Astrocyte (in vitro differentiated cells and primary cell): Measurements from ENCODE around the gene RALGPS2. TPM values are rescaled to one million over a fixed set of nuclear protein-coding genes. Genes with fewer than 3 reads are reported as not detected.

Experiments
- DNase-seq: peaks from one replicate; pipeline ENCODE4 v3.0.0-alpha.2; 2010; ENCODE audit warnings: low read depth
- FAIRE-seq: peaks from 2 replicates; lab custom pipeline; 2011; peaks lifted over from hg19 to GRCh38; lab: Jason Lieb, UNC
- H2AFZ ChIP-seq: 2 replicates; pipeline ENCODE4 v1.6.0; 2012; ENCODE audit warnings: low read depth, low read length, inconsistent platforms
- H3K27ac ChIP-seq: 2 replicates; pipeline ENCODE4 v1.5.1; 2011; ENCODE audit warnings: low read depth, low read length, inconsistent platforms
- H3K27me3 ChIP-seq: 2 replicates; pipeline ENCODE4 v1.6.0; 2011; ENCODE audit warnings: low read length, inconsistent platforms; ENCODE audit not compliant: insufficient read depth
- H3K36me3 ChIP-seq: 2 replicates; pipeline ENCODE4 v1.5.1; 2011; ENCODE audit warnings: low read length, inconsistent platforms; ENCODE audit not compliant: insufficient read depth
- H3K4me1 ChIP-seq: 2 replicates; pipeline ENCODE4 v1.5.1; 2011; ENCODE audit warnings: low read length, inconsistent platforms; ENCODE audit not compliant: insufficient read depth
- H3K4me2 ChIP-seq: 2 replicates; pipeline ENCODE4 v1.6.0; 2012; ENCODE audit warnings: low read length, inconsistent platforms
- H3K4me3 ChIP-seq: 2 replicates; pipeline ENCODE4 v1.5.1; 2011; ENCODE audit warnings: low read depth, mild to moderate bottlenecking, low read length, inconsistent platforms; ENCODE audit not compliant: insufficient read depth
- H3K79me2 ChIP-seq: 2 replicates; pipeline ENCODE4 v1.6.0; 2012; ENCODE audit warnings: mild to moderate bottlenecking, low read length, inconsistent platforms; ENCODE audit not compliant: insufficient read depth
- H3K9ac ChIP-seq: 2 replicates; pipeline ENCODE4 v1.6.0; 2012; ENCODE audit warnings: mild to moderate bottlenecking, low read length, inconsistent platforms
- H3K9me3 ChIP-seq: 2 replicates; pipeline ENCODE4 v1.5.1; 2012; ENCODE audit warnings: low read depth, mild to moderate bottlenecking, low read length, inconsistent platforms; ENCODE audit not compliant: insufficient read depth
- H4K20me1 ChIP-seq: 2 replicates; pipeline ENCODE4 v1.6.0; 2012; ENCODE audit warnings: low read length, inconsistent platforms; ENCODE audit not compliant: insufficient read depth
- H3K27ac Mint-ChIP-seq: one replicate; pipeline ENCODE4 v1.8.0; 2021; ENCODE audit warnings: mild to moderate bottlenecking, mixed read lengths; ENCODE audit not compliant: unreplicated experiment
- H3K27me3 Mint-ChIP-seq: one replicate; pipeline ENCODE4 v1.8.0; 2021; ENCODE audit warnings: low read depth, mixed read lengths; ENCODE audit not compliant: unreplicated experiment
- H3K36me3 Mint-ChIP-seq: one replicate; pipeline ENCODE4 v1.8.0; 2021; ENCODE audit warnings: low read depth, mixed read lengths; ENCODE audit not compliant: unreplicated experiment
- H3K4me1 Mint-ChIP-seq: one replicate; pipeline ENCODE4 v1.8.0; 2021; ENCODE audit warnings: low read depth, mixed read lengths; ENCODE audit not compliant: unreplicated experiment
- H3K4me3 Mint-ChIP-seq: one replicate; pipeline ENCODE4 v1.8.0; 2021; ENCODE audit warnings: mild to moderate bottlenecking, moderate library complexity, mixed read lengths; ENCODE audit not compliant: unreplicated experiment
- H3K9me3 Mint-ChIP-seq: one replicate; pipeline ENCODE4 v1.8.0; 2021; ENCODE audit warnings: mild to moderate bottlenecking, mixed read lengths; ENCODE audit not compliant: unreplicated experiment
- CTCF ChIP-seq: IDR thresholded peaks from 2 replicates; pipeline ENCODE4 v1.5.1; 2011; ENCODE audit warnings: low read depth, mild to moderate bottlenecking, inconsistent platforms, low read length, moderate library complexity; ENCODE audit not compliant: insufficient read depth
- EZH2 ChIP-seq: IDR thresholded peaks from 2 replicates; pipeline ENCODE4 v1.6.1; 2012; ENCODE audit warnings: mild to moderate bottlenecking, low read length, inconsistent platforms; ENCODE audit not compliant: insufficient read depth
- total RNA-seq: library from RNA; stranded (reverse); gene quantifications from 2 replicates; pipeline ENCODE4 v1.2.1, GENCODE V29; 2021

Gene RALGPS2
- total RNA-seq, 1 donor from 2014 or later, result 33.6 TPM

DNA sequence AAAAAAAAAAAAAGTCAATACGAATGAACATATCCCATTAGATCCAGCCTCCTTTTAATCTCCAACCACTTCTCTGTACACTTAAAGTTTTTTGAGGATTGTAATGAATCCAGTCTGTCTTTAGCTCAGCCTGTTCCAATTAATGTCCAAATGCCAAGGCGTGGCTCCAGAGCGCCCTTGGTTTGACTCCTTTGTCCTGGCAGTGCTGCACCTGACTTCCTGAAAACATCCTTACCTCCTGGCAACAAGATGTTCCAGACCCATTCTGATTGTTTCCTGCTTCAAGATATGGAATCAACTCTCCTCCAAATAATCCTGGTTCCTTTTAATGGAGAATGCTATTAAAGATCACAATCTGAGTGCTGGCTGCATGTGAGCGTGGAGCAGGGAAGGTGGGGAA lies 226.6 kb downstream of the RALGPS2 start:
- no peaks in the 10 kb centered on the region for H4K20me1 ChIP-seq
- Mint-ChIP-seq H3K27me3 (peaks cover 7% of the 10 kb centered on the region), H3K36me3 (no peaks in the 10 kb centered on the region), H3K27ac (no peak overlapping the region), H3K9me3 (peaks cover 1% of the 10 kb centered on the region), H3K4me3 (no peak overlapping the region), H3K4me1 (no peaks in the 10 kb centered on the region)
- DNase-seq (no peak), FAIRE-seq (no peak)
- no peaks in the 10 kb centered on the region for H3K27me3 ChIP-seq
- TF ChIP-seq EZH2 (no peak), CTCF (no peak)
- H3K27ac ChIP-seq, result no peak overlapping the region
- no peaks in the 10 kb centered on the region for H3K9me3 ChIP-seq
- H2AFZ ChIP-seq, result no peak overlapping the region
- no peak overlapping the region for H3K9ac ChIP-seq
- H3K4me2 ChIP-seq, result no peak overlapping the region
- H3K36me3 ChIP-seq, result no peaks in the 10 kb centered on the region
- no peaks in the 10 kb centered on the region for H3K79me2 ChIP-seq
- H3K4me3 ChIP-seq, result no peak overlapping the region
- H3K4me1 ChIP-seq, result no peaks in the 10 kb centered on the region

GRCh38 chr1:178953034-178953433 lies 228.0 kb downstream of the RALGPS2 start:
- Histone ChIP-seq H3K4me2 (no peak overlapping the region), H3K4me1 (no peaks in the 10 kb centered on the region), H3K4me3 (no peak overlapping the region), H3K9me3 (no peaks in the 10 kb centered on the region), H4K20me1 (no peaks in the 10 kb centered on the region), H3K36me3 (no peaks in the 10 kb centered on the region), H3K27me3 (no peaks in the 10 kb centered on the region), H3K27ac (no peak overlapping the region), H2AFZ (no peak overlapping the region), H3K9ac (no peak overlapping the region), H3K79me2 (no peaks in the 10 kb centered on the region)
- no peak overlapping the region for H3K4me3 Mint-ChIP-seq
- no peaks in the 10 kb centered on the region for H3K4me1 Mint-ChIP-seq
- TF ChIP-seq CTCF, result no peak
- no peak for TF ChIP-seq EZH2
- no peak overlapping the region for H3K27ac Mint-ChIP-seq
- H3K9me3 Mint-ChIP-seq, result peaks cover 1% of the 10 kb centered on the region
- no peaks in the 10 kb centered on the region for H3K36me3 Mint-ChIP-seq
- no peak for FAIRE-seq
- DNase-seq, result no peak
- H3K27me3 Mint-ChIP-seq, result peaks cover 5% of the 10 kb centered on the region

DNA sequence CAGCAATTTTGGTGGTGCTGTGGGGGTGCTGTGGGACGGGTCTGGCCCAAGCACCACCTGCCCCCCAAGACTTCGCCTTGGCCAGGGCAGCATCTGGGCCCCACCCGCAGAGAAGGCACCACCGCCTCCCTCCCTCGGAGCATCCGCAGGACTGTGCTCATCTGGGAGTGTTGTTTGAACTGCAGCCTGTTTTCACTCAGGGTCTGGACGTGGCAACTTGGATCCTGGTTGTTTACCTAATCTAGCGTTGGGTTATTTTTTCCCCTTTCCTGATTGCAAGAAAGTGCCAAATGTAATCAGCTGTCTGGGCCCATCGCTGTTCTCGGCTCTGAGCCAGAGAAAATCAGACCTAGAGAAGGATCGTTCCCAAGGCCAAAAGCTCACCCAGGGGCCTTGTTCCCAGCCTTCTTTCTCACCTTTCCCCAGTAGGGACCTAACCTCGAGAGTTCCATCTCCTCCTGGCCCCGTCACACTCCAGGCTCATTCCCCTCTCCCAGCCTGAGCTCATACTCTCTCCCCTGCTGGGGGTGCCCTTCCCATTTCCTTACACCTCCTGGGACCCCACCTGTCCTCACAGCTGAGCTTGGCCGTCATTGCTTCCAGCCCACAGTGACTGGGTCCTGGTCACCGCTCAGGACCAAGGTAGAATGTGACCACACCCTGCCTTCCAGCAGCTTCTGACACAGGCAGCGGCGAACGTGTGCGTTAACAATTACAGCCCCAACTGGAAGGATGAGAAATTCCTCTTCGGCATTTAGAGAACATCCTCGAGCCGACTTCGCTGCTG lies 228.7 kb downstream of the RALGPS2 start:
- Mint-ChIP-seq H3K27ac (no peak overlapping the region), H3K9me3 (peaks cover 1% of the 10 kb centered on the region), H3K27me3 (peaks cover 8% of the 10 kb centered on the region), H3K36me3 (no peaks in the 10 kb centered on the region), H3K4me1 (no peaks in the 10 kb centered on the region), H3K4me3 (no peak overlapping the region)
- no peak overlapping the region for H3K9ac ChIP-seq
- DNase-seq, result no peak
- no peaks in the 10 kb centered on the region for H4K20me1 ChIP-seq
- no peak overlapping the region for H2AFZ ChIP-seq
- H3K4me1 ChIP-seq, result no peaks in the 10 kb centered on the region
- FAIRE-seq, result no peak
- no peak overlapping the region for H3K27ac ChIP-seq
- H3K9me3 ChIP-seq, result no peaks in the 10 kb centered on the region
- H3K36me3 ChIP-seq, result no peaks in the 10 kb centered on the region
- H3K4me2 ChIP-seq, result no peak overlapping the region
- no peak for TF ChIP-seq CTCF
- TF ChIP-seq EZH2, result no peak
- no peak overlapping the region for H3K4me3 ChIP-seq
- H3K79me2 ChIP-seq, result no peaks in the 10 kb centered on the region
- H3K27me3 ChIP-seq, result no peaks in the 10 kb centered on the region
